GM13977 (cell line): ENCODE measurements around the gene ADCY3.

ENCODE experiments used
- DNase-seq: peaks from one replicate; pipeline ENCODE4 v3.0.0; 2012; ENCODE audit warnings: low spot score
- CTCF ChIP-seq: IDR thresholded peaks from 2 replicates; pipeline ENCODE4 v1.5.1; 2012; ENCODE audit warnings: mild to moderate bottlenecking, control low read depth; ENCODE audit not compliant: insufficient read depth; ENCODE audit errors: extremely low read depth, missing control alignments
- in situ Hi-C: fragments of 300-500 bp; cut with MboI; formaldehyde crosslinking; loops from one replicate; pipeline ENCODE4 v1.12.0; 2022; ENCODE audit warnings: low sequenced_read_pairs, low pct_unique_long_range_greater_than_20kb, mixed read lengths, inconsistent platforms; ENCODE audit not compliant: unreplicated experiment

Gene ADCY3

GRCh38 chr2:24957221-24957620, 37.2 kb upstream of the ADCY3 start:
- DNase-seq = no peak
- in situ Hi-C loops = no loop called here

GRCh38 chr2:24955921-24956320, 35.9 kb upstream of the ADCY3 start:
- DNase-seq = no peak
- no peak for TF ChIP-seq CTCF
- in situ Hi-C loops = no loop called here

More at GRCh38 chr2:24957221-24957620, 37.2 kb upstream of the ADCY3 start:
- no peak for TF ChIP-seq CTCF

- in situ Hi-C loops = no loop called here
- no peak for TF ChIP-seq CTCF
- DNase-seq = no peak
Observed at GRCh38 chr2:24955232-24955631, 35.2 kb upstream of the ADCY3 start.

GRCh38 chr2:24950102-24950501, 30.1 kb upstream of the ADCY3 start:
- DNase-seq = no peak
- in situ Hi-C loops = no loop called here
- no peak for TF ChIP-seq CTCF

GRCh38 chr2:24948506-24948905, 28.5 kb upstream of the ADCY3 start:
- no peak for TF ChIP-seq CTCF
- in situ Hi-C loops = no loop called here
- no peak for DNase-seq

GRCh38 chr2:24947561-24948157, 27.6 kb upstream of the ADCY3 start:
- in situ Hi-C loops = no loop called here
- DNase-seq = no peak
- TF ChIP-seq CTCF = no peak
